HG03342 (cell line): ENCODE results near the gene APOA5.

ENCODE experiments used
- ATAC-seq: cut with Tn5 transposase; IDR thresholded peaks from one replicate; pipeline ENCODE4 v1.9.1; 2021; ENCODE audit warnings: mild to moderate bottlenecking, moderate library complexity; ENCODE audit not compliant: unreplicated experiment

Gene APOA5

DNA sequence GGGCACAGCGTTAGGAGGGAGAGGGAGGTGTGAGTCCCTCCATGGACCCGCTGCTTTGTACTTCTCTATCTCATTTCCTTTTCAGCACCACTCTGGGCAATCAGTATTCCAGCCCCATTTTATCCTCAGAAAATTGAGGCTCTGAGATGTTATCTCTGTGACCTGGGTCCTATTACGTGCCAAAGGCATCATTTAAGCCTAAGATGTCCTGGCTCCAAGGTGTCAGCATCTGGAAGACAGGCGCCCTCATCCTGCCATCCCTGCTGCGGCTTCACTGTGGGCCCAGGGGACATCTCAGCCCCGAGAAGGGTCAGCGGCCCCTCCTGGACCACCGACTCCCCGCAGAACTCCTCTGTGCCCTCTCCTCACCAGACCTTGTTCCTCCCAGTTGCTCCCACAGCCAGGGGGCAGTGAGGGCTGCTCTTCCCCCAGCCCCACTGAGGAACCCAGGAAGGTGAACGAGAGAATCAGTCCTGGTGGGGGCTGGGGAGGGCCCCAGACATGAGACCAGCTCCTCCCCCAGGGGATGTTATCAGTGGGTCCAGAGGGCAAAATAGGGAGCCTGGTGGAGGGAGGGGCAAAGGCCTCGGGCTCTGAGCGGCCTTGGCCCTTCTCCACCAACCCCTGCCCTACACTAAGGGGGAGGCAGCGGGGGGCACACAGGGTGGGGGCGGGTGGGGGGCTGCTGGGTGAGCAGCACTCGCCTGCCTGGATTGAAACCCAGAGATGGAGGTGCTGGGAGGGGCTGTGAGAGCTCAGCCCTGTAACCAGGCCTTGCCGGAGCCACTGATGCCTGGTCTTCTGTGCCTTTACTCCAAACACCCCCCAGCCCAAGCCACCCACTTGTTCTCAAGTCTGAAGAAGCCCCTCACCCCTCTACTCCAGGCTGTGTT lies 37.2 kb upstream of the APOA5 start:
- no peak for ATAC-seq

DNA sequence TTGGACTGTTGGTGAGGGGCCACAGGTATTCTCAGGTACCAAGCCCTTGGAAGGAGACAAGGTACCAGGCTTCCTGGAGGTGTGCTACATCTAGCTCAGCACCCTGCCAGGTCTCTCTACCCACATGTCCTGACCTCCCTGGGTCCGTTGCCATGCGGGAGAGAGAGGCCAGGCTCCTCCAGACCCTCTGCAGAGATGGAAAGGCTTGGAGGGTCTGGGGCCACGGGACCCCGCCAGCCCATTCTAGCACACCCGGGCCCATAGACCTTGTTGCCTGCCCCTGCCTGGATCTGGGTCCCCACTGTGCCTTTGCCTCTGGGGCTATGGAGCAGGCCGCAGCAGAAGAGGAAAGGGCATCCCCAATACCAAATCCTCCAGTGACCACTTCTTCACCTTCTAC lies 35.8 kb upstream of the APOA5 start:
- no peak for ATAC-seq

DNA sequence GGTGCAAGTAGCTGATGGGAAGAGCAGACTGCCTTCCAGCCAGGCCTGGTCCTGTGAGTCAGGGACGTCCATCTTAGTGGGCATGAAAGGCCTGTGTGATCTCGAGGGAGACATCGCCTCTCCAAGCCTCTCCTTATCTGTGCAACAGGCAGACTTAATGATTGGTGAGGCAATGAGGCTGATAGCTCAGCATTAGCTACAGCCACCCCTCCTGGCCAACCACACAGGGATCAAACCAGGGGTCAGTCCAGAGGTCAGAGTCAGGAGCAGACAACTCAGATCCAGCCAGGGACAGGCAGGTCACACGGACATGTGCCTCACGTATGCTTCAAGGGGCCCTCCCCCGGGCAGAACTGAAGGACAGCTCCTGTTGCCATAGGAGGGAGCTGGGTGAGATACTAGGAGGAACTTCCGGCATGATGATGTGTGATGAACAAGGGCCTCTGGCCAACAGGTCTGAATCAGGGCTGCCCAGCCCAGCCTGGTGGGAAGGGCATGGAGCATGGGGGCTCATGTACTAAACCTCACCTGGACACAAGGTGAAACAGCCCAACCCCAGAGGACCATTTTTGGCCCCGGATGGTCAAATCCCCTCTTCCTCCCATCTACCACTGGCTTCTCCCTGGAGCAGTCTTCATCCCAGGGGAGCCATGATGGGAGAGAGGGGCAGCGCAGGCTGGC lies 35.2 kb upstream of the APOA5 start:
- ATAC-seq: no peak

DNA sequence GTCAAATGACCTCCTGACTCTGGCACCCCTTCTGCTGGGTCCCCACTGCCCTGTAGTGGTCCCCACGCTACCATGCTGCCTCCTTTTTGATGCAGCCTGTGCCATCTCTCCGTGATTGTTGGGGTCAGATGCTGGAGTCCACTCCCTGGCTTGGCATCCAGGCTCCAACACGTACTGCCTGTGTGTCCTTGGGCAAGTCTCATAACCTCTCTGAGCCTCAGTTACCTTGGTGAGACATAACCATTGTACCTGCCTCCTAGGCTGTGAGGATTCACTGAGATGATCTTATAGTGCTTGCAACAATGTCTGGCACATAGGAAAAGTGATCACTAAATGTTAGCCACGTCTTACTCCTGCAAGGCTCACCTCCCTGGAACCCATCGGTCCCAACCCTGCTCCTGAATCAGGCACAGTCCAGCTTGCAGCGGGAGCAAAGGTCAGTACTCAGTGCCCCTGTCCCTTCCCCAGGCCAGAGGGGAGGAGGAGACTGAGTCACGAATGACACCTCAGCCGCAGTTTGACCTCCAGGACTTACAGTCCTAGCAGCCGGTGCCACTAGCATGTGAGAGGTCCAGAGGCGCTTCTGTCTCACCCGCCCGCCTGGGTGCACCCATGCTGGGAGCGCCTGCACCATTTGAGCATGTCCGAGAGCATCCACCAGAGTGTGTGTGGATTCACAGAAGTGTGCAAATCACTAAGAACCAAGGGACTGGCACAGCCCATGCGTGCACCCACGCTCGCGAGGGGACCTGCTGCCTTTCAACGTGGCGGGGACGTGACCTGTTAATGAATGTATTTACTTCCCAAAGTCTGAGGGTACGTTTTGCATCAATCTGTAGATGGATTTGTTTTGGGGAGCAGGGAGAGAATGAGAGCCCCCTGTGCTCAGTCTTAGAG lies 34.4 kb upstream of the APOA5 start:
- no peak for ATAC-seq

DNA sequence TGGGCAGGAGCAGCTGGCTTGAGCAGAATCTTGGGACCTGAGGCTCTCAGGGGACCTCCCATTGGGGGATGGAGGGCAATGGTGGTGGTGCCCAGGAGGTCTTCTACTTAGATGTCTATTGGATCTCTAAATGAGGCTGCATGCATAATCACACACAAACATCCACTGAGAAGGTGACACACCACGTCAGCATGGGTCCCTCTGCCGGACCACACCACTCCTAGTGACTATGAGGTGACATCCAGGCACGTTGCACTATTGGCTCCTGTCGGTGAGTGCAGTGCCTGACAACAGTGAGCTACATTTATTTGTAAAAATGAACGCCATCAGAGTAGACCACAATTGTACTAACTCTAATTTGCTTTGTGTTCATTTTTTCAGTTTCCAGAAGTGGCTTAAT lies 33.8 kb upstream of the APOA5 start:
- no peak for ATAC-seq

DNA sequence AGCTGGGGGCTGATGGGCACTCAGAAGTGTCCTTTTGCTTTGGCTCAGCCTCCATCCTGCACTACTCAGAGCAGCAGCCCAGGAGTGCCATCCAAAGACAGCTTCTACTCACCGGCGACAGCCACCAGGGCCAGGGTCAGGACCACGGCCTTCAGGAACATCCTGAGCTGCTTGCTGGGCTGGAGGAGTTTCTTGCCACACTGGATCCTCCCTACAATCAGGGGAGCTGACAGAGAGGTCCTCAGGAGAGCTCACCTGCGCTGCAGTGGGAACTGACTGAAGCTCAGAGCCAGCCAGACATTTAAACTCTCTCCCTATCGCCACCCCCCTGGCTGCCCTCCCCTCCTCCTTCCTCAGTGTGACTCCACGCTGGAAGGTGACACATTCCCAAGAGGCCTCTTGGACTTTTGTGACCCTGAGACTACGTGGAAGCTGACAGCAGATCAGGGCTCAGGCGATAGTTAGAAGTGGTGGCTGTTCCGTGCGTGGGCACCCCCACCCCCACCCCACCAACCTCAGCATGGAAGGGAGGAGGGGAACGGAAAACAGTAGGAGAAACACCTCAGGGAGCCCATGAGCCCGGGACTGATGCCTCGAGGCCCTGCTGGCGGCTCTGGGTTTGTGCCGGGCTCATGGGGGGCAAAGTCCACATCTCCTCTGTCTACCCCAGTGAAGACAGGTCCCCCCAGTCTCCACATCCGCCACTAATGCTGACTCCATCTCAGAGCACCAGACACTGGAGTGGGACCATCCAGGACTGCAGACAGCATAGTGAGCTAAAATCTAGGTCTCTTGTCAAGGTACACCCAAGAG lies 31.6 kb upstream of the APOA5 start, which contains the start of gene APOA4:
Gene APOA4, minus strand, starts transcription at position 274 of the 813 bp plus-strand sequence. Its CDS starts 113 bp downstream, at position 161.
- no peak for ATAC-seq

DNA sequence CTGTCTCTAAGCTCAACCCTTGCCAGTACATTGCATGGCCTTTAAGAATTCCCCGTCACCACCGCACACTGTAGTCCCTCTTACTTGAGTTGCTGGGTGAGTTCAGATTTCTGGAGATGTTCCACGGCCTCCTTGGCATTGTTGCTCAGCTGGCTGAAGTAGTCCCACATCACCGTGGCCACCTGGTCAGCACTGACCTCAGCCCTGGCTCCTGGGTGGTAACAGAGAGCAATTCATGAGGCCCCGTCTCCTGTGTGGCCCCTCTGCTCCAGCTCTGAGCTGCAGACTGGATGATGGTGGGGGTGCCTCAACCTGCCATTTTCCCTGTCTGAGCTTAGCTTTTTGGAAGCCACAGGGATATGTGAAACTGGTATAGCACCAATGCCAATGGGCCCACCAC lies 30.9 kb upstream of the APOA5 start:
- no peak for ATAC-seq

DNA sequence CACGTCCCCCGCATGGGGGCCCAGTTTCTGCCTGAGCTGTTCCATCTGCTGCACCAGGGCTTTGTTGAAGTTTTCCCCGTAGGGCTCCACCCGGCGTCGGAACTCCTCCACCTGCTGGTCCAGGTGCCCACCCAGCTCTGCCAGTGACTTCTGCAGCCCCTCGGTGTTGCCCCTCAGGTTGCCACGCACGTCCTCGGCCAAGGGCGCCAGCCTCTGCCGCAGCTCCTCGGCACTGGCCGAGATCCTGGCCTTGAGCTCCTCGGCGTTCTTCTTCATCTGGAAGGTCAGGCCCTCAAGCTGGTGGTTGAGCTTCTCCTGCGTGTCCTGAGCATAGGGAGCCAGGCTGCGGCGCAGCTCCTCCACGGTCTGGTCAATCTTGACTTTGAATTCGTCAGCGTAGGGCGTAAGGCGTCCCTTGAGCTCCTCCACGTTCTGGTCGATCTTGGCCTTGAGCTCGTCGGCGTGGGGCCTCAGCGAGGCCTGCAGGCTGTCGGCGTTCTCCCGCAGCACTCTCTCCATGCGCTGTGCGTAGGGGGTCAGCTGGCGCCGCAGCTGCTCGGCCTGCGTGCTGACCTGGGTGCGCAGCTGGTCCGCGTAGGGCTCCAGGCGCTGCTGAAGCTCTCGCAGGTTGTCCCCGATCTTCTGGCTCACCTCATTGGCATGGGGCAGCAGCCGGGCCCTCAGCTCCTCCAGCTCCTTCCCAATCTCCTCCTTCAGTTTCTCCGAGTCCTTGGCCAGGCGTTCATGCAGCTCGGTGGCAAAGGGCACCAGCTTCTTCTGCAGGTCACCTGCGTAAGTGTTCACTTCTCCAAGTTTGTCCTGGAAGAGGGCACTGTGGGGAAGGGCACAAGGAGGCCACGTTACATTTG lies 29.6 kb upstream of the APOA5 start:
- no peak for ATAC-seq

DNA sequence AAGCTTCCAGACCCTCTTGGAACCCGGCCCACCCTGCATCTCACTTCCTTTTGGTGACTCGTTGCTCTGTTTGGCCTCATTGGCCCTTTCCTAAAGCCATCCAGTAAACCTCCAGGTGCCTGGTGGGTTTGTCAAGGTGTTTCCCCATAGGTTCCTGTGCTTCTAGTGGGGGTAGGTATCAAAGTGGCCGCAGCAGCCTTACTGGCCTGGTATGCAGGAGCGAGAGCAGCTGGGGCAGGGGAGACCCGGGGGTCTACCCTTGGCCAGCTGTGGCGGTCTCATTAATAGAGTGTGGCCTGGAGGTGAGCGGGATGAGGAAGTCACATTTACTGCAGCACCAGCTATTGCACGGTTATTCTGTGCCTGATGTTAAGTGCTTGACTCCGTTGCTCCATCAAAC lies 27.4 kb upstream of the APOA5 start:
- no peak for ATAC-seq

DNA sequence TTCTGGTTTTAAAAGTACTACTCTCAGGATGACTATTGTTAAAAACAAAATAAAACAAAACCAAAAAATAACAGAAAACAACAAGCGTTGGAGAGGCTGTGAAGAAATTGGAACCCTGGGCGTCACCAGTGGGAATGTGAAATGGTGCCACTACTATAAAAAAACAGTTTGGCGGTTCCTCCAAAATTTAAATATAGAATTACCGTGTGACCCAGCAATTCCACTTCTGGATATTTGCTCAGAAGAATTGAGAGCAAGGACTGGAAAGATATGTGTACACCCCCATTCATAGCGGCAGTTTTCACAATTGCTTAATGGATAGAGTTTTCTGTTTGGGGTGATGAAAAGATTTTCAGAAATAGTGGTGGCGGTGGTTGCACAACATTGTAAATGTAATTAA lies 22.8 kb upstream of the APOA5 start:
- ATAC-seq: no peak

DNA sequence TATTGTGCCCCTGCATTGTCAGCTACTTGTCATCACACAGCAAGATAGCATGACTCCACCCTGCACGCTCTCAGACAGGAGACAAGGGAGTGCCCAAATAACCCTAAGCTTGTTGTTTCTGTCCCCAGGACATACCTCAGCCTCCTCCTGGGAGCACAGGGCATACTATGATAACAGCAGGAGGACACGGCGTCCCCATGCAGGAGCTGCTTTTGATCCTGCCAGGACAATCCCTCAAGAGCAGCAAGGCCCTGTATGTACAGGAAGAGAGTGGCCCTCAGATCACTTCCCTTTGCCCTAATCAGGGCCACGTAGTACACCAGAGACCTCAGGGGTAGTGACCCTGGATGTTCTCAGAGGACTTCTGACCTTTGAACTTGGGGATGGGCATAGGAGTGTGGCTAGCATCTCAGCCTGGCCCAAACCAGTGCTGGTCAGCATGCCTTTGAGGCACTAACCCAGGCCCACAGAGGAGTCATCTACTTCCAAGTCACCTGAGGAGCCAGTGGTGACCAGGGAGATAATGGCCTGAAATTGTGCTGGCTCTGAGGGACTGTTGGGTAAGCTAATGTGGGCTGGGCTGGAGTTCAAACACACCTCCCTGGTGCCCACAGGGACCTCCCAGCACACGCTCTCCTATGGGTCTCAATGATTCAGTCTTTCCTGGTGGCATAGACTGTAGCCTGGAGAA lies 22.2 kb upstream of the APOA5 start:
- ATAC-seq: no peak

DNA sequence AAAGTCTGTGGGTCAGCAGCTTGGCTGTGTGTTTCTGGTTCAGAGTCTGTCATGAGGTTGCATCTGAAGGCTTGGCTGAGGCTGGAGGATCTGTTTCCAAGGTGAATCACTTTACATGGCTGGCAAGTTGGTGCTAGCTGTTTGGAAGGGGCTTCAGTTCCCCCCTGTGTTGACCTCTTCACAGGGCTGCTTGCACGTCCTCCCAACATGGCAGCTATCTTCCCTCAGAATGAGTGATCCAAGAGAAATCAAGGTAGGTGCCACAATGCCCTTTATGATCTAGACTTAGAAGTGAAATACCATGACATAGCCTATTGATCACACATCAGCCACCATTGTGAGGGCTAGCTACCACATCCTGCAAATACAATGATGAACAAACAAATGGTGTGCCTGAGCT lies 21.5 kb upstream of the APOA5 start:
- ATAC-seq: no peak

DNA sequence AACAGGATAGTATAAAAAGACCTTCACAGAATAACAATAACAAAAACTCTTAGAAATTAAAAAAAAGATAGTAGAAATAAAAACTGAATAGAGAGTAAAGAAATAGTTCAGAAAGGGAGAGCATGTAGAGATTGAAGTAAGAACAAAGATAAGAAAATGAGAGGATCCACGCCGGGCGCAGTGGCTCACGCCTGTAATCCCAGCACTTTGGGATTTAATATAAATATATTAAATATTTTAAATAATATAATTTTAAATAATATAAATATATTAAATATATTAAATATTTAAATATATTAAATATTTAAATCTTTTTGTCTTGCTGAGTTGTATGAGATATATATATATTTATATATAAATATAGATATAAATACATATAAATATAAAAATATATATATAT lies 20.4 kb upstream of the APOA5 start:
- no peak for ATAC-seq

DNA sequence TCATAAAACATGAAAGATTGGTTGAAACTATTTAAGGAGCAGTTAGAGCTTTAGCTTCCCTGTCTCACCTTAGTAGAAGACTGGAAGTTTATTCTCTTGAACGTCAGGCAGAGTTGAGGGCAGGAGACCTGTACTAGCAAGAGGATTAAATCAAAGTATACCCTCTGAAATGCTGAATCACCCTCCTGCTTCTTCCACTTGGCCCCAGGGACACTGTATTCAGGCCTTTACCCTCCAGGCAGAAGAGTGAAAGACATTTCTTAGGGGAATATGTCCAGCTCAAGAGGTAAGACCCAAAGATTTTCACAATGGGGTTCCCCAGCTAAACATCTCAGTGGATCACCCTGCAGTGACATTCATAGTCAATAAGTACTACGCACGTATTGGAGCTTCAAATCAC lies 19.5 kb upstream of the APOA5 start:
- no peak for ATAC-seq

DNA sequence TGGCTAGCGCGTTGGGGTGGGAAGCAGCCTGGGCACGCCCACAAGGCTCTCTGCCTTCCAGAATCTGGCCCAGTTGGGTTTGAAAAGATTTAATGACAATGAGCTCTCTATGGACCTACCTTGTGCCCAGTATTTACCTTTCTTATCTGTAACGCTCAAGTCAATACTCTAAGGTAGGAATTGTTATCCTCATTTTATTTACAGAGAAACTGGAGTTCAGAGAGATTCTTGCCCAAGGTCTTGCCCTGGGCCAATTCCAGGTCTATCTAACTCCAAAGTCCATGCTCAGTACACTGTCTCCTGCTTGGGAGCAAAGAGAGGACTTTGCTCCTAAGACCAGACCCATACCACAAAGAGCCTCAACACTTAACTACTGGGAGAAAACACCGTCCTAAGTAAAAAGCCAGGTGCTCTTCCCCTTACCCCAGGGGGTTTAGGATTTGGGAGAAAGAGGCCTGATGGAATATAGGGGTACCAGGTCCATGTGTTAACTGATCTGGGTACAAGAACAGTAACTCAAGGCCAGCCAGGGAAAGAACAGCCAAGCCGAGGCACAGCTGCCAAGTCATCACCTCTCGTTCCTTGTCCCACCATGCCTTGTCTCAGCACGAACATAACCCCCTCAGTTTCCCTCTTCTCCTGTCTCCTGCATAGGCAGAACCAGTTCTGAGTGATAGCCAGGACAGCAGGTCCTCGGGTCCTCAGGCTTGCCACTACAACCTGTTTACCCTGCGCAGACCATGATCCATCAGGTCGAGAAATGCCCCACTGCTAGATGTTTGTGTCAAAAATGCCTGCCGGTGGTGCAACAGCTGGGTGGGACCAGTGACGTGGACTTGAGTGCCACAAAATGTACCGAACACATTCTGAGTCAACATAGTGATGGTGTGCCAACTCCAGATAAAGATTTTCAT lies 16.8 kb upstream of the APOA5 start:
- ATAC-seq: no peak

DNA sequence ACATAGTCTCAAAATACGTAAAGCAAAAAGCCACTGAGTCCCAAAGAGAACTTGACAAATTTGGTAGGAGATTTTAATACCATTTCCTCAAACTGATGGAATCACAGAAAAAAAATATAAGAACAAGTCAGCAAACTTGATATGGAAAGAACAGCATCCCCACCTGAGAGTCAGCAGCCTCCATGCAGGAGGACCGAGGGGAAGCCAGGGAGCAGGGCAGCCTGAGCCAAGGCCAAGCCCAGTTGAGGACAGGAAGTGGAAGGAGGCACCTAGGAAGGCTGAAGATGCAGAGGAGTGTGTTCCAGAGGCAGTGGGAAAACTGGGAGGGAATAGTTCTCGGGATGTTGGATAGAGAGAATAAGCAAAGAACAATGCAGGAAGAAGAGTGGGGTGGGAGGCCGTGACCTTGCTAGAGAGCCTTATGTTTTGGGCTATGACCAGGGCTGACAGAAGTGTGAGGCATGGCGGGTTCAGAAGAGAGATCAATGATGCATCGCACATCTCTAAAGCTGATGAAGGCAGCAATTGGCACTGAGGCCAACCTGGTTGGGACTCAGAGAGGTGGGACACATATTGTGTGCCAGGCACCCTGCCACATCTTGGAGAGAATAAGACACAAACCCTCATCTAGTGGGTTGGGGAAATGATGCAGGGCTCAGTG lies 16.1 kb upstream of the APOA5 start:
- ATAC-seq: no peak

DNA sequence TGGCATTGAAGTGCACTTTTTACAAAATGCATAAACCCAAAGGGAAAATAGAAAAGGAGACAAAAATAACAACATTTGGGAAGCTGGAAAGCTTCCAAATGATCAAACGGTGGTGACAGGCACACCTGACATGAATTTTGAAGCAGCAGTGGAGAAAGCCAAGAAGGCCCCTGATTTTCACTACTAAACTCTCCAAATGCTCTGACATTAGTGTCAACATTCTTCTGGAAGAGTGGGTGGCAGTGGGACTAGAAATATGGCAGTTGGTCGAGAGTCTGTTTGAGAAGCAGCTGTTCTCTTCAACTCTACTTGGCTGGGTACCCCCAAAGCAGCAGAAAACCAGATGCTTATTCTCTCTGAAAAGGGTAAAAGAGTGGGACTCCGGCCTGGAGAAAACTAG lies 12.3 kb upstream of the APOA5 start:
- no peak for ATAC-seq
